Activated CD4-positive, CD25-positive, alpha-beta regulatory T cell treated with anti-CD3 and anti-CD28 coated beads, Interleukin-2, amount 50 U/mL, for 16 hours (primary cell): ENCODE results near the gene KDM1A.
A peak's percentile ranks its signal among the peaks of the same experiment; 100 is the strongest.

Source experiments
- DNase-seq: peaks from one replicate; pipeline ENCODE4 v3.0.0-alpha.2; 2020; ENCODE audit warnings: low read depth, low spot score

Gene KDM1A

GRCh38 chr1:23069675-23070074 lies 50.4 kb downstream of the KDM1A start:
- no peak for DNase-seq

DNA sequence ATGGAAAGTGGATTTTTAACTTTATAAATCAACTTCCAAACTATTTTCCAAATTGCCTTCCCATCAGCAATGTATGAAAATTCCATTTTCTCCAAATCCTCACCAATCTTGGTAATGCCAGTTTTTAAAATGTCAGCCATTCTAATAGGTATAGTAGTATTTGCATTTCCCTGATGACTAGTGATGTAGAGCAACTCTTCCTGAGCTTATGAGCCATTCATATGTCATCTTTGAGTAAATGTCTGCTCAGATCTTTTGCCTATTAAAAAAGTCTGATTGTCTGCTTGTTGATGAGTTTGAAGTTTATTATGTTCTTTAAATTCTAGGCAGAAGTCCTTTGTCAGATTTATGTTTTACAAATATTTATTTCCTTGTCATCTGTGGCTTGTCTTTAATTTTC lies 54.7 kb downstream of the KDM1A start:
- DNase-seq: no peak

GRCh38 chr1:23079025-23079424 lies 59.8 kb downstream of the KDM1A start:
- DNase-seq: no peak

DNA sequence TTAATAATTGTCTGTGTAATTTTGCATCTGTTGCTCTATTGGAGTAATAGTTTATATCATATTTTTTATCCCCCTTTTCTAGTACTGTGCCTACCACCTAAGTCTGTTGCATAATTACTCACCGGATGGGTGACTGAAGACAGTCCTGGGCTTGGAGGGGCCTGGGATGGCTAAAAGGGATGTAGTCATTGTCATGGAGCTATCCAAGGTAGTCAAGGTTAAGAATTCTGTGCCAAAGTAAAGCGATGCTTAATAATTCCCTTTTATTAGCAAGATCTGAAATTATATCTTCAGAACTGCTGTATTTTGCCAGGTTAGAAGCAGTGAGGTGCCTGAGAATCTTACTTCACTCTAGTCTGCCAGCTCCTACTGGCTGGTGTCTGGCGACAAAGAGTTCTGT lies 61.6 kb downstream of the KDM1A start:
- DNase-seq: no peak

GRCh38 chr1:23081376-23081775 lies 62.1 kb downstream of the KDM1A start:
- no peak for DNase-seq

- no peak for DNase-seq
These were observed 64.6 kb downstream of the KDM1A start for GRCh38 chr1:23083714-23084480.

GRCh38 chr1:23084880-23085279 lies 65.6 kb downstream of the KDM1A start:
- no peak for DNase-seq

DNA sequence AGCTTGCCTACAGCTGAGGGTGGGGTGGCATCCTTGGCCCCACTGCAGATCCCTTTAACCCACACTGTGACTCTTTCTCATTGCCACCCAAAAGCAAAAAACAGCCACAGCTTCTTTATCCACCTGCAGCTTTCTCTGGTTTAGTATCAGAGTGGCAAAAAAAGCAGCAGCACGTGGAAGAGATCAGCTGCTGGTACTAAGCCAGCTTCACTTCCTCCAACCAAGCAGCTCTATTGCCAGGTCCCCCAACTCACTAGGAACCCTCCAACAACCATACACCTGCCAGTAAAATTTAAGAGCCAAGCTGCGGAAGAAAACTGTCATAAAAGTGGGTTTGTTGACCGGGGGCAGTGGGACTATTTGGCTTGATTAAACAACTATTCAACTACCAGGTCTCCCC lies 66.4 kb downstream of the KDM1A start:
- DNase-seq: no peak

- no peak for DNase-seq
These were observed 68.8 kb downstream of the KDM1A start for GRCh38 chr1:23088027-23088426.

DNA sequence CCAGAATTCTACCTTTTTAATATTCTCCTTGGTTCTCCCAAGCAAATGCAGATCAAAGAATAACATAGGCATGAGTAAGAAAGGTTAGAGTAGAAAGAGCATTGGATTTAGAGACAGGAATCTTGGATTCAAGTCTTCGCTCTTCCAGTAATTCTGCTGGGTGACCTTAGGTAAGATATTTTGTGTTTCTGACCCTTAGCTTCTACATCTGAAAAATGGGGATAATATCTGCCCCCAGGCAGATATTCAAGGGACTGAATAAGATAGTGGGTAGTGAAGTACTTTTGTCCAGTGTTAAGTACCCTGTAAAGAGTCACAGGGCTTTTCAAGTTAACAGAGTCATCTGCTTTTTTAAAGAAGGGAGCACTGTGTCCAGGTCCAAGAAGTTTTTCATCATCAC lies 70.8 kb downstream of the KDM1A start:
- DNase-seq: no peak

- DNase-seq: no peak
These were observed 72.3 kb downstream of the KDM1A start for GRCh38 chr1:23091545-23091944.

DNA sequence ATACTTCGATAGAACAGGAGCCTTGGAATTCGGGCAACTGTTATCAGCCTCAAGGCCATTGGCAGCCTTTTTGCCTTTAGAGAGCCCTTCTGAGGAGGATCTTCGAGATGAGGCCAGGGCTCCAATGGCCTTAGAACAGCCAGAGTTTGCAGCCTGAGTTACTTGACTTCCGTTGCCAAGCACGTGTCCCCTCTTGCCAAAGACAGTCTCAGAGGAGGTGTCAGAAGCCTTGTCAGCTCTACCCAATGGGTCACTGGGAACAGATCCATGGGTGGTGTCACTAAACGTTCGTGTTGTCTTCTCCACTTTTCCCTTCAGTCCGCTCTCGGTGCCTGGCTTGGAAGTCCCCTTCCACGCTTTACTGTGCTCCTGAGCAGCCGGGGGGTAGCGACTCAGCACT lies 73.2 kb downstream of the KDM1A start:
- no peak for DNase-seq

- DNase-seq: no peak
These were observed 78.0 kb downstream of the KDM1A start for GRCh38 chr1:23097316-23097715.

GRCh38 chr1:23098463-23099170 lies 79.3 kb downstream of the KDM1A start:
- DNase-seq: peak; percentile 40

GRCh38 chr1:23099171-23099536 lies 79.9 kb downstream of the KDM1A start:
- DNase-seq: no peak

- DNase-seq: no peak
These were observed 80.9 kb downstream of the KDM1A start for GRCh38 chr1:23100074-23100748.

- DNase-seq: no peak
These were observed 82.0 kb downstream of the KDM1A start for GRCh38 chr1:23101101-23101827.

GRCh38 chr1:23101887-23102286 lies 82.6 kb downstream of the KDM1A start:
- no peak for DNase-seq

DNA sequence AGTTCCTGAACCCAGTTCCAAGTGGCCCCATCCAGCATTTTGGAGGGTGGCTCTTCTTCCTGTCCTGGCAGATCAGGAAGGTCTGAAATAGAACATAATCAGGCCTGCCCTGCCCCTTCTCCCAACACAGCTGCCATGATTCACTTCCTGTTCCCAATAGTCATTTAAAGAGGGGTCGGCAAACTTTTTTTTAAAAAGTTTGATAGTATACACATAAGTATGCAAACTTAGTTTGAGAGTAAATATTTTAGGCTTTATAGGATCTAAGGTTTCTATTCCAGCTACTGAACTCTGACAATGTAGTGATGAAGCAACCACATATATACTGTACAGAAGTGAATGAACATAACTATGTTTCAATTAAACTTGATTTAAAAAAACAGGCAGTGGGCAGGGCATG lies 83.0 kb downstream of the KDM1A start:
- no peak for DNase-seq

DNA sequence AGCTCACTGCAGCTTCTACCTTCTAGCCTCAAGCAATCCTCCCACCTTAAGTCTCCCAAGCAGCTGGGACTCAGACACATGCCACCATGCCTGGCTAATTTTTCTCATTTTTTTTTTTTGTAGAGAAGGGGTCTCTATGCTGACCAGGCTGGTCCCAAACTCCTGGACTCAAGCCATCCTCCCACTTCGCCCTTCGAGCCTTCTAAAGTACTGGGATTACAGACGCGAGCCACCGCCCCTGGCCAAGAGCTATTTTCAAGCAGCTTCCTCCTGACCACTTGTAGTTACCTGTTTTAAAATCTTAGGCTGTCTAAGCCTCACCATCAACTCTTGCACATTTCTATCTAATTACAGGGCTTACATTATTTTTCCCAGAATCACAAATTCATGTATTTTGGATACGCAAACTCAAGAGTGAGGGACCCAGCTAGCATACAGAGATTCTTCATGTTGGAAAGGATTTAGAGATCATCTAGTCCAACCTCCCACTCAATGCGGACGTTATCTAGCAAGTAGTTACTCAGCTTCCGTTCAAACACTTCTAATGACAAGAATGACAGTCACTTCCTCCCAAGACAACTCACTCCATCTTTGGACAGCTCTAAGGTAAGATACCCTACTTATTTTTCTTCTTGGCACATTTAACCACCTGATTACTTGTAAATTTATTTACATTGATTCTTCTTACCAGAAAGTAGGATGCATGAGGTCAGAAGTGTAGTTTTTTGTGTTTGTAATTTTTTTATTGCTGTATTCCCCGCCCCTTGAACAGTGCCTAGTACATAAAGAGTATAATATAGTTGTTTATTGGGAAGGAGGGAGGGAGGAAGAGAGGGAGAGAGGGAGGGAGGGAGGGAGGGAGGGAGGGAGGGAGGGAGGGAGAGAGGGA lies 84.0 kb downstream of the KDM1A start:
- DNase-seq: no peak

- DNase-seq: no peak
These were observed 89.8 kb downstream of the KDM1A start for GRCh38 chr1:23108918-23109533.
